Measurements from ENCODE around the gene HMGXB3. TPM values are rescaled to one million over a fixed set of nuclear protein-coding genes. Genes with fewer than 3 reads are reported as not detected.
A peak's percentile ranks its signal among the peaks of the same experiment; 100 is the strongest.
"Not testable (repeated sequence)": the region's sequence is repeated elsewhere in the genome, so short reads cannot be mapped to it uniquely, and the experiment has no call there.

The HMGXB3 gene
- total RNA-seq, 2 donors from 2014 or later = 23.7 to 24.2 TPM

DNA sequence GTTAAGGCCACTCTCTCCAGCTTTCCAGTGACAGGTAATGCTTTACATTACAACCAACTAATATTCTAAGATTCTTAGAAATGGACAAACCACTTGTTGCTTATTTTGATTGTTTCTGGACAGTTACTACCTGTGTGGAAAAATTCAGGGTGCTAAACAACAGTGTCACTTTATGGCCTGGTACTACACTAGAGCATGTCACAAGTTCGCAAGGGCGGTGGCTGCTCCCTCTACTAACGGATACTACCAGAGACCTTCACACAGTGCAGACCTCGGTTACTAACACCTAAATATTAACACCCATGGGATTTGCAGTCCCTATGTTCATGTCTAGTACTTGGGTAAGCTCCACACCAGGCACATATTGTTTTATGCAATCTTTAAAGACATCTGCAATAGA, 13.4 kb downstream of the HMGXB3 start:
- DNase-seq (ENCODE audit: low spot score) = no peak
- intact Hi-C loops (cut with DNase I) = no loop called here

DNA sequence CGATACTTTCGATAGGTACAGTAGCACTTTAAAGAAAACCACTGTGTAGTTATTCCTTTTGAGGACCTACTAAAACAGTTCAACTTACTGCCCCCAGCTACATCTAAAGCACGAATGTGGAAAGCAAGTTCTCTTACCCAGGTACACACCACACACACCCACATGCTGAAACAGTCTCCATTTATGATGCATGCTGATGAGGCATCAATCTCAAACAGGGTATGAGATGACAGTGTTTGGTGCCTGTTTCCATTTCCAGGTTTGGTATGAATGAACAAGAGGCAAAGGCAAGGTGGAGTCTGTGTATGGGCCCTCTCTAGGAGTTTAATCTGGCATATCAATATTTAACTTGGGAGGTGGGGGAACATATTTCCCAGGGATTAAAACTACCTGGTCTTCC, 13.9 kb downstream of the HMGXB3 start:
- DNase-seq (ENCODE audit: low spot score) = no peak
- intact Hi-C loops (cut with DNase I) = no loop called here

GRCh38 chr5:150015415-150015814, 14.9 kb downstream of the HMGXB3 start:
- intact Hi-C loops (cut with DNase I) = no loop called here
- no peak for DNase-seq (ENCODE audit: low spot score)

DNA sequence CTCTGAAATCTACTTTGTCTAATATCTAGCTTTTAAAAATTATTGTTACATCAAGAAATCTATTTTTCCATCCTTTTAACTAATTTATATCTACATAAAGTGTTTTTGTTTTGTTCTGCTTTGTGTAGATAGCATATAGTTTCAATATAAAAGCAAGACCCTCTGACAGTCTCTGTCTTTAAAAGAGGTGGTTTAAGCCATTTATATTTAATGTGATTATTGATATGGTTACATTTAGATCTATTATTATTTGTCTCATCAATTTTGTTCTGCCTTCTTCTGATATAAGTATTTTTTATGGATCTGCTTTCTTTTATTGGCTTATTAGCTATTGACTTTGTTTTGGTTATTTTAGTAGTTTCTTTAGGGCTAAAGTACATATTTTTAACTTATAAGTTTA, 16.0 kb downstream of the HMGXB3 start:
- intact Hi-C loops (cut with DNase I) = no loop called here
- no peak for DNase-seq (ENCODE audit: low spot score)

- intact Hi-C loops (cut with DNase I) = no loop called here
- DNase-seq (ENCODE audit: low spot score) = no peak
Observed at GRCh38 chr5:150017226-150018005, 16.9 kb downstream of the HMGXB3 start.

GRCh38 chr5:150020249-150020648, 19.7 kb downstream of the HMGXB3 start:
- intact Hi-C loops (cut with DNase I) = no loop called here
- DNase-seq (ENCODE audit: low spot score) = no peak

- DNase-seq (ENCODE audit: low spot score) = no peak
- intact Hi-C loops (cut with DNase I) = no loop called here
Observed at GRCh38 chr5:150021491-150022157, 21.1 kb downstream of the HMGXB3 start.

GRCh38 chr5:150022158-150022531, 21.6 kb downstream of the HMGXB3 start:
- DNase-seq (ENCODE audit: low spot score) = no peak
- intact Hi-C loops (cut with DNase I) = no loop called here

DNA sequence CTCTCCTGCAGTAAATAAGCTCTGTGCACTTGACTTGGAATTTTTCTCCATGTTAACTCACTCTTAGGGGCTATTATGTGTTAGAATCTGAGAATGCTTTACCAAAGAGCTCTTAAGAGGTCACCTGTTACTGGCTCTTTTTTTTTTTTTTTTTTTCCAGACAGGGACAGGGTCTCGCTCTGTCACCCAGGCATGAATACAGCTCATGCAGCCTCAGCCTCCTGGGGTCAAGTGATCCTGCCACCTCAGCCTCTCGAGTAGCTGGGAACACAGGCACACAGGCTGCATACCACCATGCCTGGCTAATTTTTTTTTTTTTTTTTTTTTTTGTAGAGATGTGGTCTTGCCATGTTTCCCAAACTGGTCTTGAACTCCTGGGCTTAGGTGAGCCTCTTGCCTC, 22.1 kb downstream of the HMGXB3 start:
- no peak for DNase-seq (ENCODE audit: low spot score)
- intact Hi-C loops (cut with DNase I) = no loop called here

GRCh38 chr5:150023136-150023535, 22.6 kb downstream of the HMGXB3 start:
- intact Hi-C loops (cut with DNase I) = no loop called here

GRCh38 chr5:150024346-150024984, 23.9 kb downstream of the HMGXB3 start:
- no peak for DNase-seq (ENCODE audit: low spot score)
- intact Hi-C loops (cut with DNase I) = no loop called here

More at GRCh38 chr5:150023136-150023535, 22.6 kb downstream of the HMGXB3 start:
- no peak for DNase-seq (ENCODE audit: low spot score)

DNA sequence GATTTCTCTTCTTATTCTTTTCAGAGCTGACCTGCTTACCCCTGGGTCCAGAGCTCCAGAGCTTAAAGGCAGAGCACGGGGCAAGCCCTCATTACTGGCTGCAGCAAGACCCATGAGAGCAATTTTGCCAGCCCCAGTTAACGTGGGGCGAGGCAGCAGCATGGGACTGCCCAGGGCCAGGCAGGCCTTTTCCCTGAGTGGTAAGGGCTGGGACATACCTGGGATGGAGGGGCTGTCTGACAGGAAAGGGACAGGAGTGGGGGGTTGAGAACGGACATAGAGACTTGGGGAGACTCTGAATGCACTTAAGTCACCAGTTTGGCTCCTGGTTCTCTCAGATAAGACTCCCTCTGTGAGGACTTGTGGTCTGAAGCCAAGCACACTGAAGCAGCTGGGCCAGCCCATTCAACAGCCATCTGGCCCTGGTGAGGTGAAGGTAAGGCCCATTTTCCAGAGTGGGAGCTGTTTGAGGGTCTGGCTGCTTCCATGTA, 26.2 kb downstream of the HMGXB3 start:
- no peak for DNase-seq (ENCODE audit: low spot score)
- intact Hi-C loops (cut with DNase I) = no loop called here

DNA sequence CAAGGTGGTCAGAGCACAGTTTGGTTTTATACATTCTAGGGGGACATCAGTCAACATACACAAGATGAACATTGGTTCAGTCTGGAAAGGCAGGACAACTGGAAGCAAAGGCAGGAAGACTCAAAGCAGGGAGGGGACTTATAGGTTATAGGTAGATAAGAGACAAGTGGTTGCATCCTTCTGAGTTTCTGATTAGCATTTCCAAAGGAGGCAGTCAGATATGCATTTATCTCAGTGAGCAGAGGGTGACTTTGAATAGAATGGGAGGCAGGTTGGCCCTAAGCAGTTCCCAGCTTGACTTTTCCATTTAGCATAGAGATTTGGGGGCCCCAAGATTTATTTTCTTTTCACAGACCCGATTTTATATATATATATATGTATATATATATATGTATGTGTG, 27.5 kb downstream of the HMGXB3 start:
- intact Hi-C loops (cut with DNase I) = not testable (repeated sequence)

GRCh38 chr5:150033334-150033733, 32.8 kb downstream of the HMGXB3 start:
- no peak for DNase-seq (ENCODE audit: low spot score)
- intact Hi-C loops (cut with DNase I) = loop anchor here in 1 of 2 donors (10.0 kb wide), 1 partner anchor 1091 kb away; no protein-coding TSS in a partner anchor

More for the DNA sequence above, 27.5 kb downstream of the HMGXB3 start:
- DNase-seq (ENCODE audit: low spot score) = not testable (repeated sequence)

DNA sequence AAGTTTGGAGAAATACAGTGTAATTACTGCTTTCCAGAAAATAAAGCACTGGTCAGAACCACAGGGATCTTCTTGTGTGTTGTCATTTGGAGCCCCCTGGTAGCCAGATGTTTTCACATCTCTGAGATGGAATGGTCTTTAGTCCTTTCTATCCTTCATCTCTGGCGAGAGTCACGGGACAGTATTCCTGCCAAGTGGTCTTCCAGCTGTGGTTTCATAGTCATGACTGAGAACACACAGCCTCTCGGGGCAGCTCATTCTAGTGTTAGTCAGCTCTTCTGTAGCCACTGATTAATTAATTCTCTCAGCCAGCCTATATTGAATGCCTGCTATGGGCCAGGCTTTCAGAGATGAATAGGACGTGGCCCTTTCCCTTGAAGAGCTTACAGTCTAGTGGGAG, 34.1 kb downstream of the HMGXB3 start:
- intact Hi-C loops (cut with DNase I) = loop anchor here in 1 of 2 donors (10.0 kb wide), 1 partner anchor 1090 kb away; no protein-coding TSS in a partner anchor
- no peak for DNase-seq (ENCODE audit: low spot score)

GRCh38 chr5:150035139-150035895, 34.8 kb downstream of the HMGXB3 start:
- no peak for DNase-seq (ENCODE audit: low spot score)
- intact Hi-C loops (cut with DNase I) = loop anchor here in 1 of 2 donors (10.0 kb wide), 1 partner anchor 1089 kb away; no protein-coding TSS in a partner anchor

GRCh38 chr5:150036513-150036912, 36.0 kb downstream of the HMGXB3 start:
- peak; percentile 87 for DNase-seq (ENCODE audit: low spot score)

GRCh38 chr5:150038547-150038946, 38.0 kb downstream of the HMGXB3 start:
- DNase-seq (ENCODE audit: low spot score) = no peak
- intact Hi-C loops (cut with DNase I) = loop anchor here in 1 of 2 donors (10.0 kb wide), 1 partner anchor 1086 kb away; no protein-coding TSS in a partner anchor

More at GRCh38 chr5:150036513-150036912, 36.0 kb downstream of the HMGXB3 start:
- intact Hi-C loops (cut with DNase I) = loop anchor here in 1 of 2 donors (10.0 kb wide), 1 partner anchor 1088 kb away; no protein-coding TSS in a partner anchor

DNA sequence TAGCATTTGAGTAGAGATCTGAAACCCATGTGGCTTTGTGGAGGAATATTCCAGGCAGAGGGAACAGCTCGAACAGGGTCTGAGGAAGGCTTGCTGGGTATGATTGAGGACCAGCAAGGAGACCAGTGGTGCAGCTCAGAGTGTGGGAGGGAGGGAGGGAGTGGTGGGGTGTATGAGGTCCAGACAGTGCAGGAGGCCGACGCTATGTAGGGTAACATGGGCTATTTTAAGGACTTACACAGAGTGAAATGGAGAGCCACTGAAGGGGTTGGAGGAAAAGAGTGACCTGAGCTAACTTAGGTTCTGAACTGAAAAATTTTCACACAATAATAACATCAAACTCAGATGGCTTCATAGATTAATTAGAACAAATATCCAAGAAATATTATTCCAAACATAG, 41.9 kb downstream of the HMGXB3 start:
- no peak for DNase-seq (ENCODE audit: low spot score)
- intact Hi-C loops (cut with DNase I) = no loop called here
